Fibroblast of skin of right quadriceps (primary cell): ENCODE results near the gene FNIP1.
"Not testable (repeated sequence)": the region's sequence is repeated elsewhere in the genome, so short reads cannot be mapped to it uniquely, and the experiment has no call there.

Experiments
- DNase-seq: peaks from one replicate; pipeline ENCODE4 v3.0.0-alpha.2; 2013

FNIP1 gene

DNA sequence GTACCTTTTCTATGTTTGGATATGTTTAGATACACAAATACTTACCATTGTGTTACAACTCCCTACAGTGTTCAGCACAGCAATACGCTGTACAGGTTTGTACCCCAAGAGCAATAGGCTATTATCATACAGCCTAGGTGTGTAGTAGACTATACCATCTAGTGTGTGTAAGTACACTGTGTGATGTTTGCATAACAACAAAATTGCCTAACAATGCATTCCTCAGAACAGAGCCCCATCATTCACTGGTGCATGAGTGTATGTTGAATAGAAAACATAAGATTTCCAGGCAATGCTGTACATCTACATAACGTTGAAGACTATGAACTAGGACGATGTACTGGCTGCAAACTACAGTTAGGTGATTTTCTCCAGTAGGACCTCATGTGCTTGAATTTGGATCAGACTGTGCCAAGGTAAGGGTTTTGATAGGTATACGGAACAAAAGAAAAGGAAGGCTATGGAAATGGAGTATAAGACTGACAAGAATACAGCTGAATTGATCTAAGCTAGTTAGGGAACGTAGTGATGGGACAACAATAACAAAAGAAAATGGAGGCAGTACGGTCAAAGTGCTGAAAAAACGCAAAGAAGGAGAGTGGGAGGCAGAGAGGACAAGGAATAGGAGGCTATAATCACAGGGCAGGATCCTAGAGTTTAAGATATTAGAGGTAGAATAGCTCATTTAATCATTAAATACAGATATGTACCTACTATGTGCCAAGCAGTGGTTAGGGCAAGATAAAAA lies 46.9 kb downstream of the FNIP1 start:
- DNase-seq: no peak

DNA sequence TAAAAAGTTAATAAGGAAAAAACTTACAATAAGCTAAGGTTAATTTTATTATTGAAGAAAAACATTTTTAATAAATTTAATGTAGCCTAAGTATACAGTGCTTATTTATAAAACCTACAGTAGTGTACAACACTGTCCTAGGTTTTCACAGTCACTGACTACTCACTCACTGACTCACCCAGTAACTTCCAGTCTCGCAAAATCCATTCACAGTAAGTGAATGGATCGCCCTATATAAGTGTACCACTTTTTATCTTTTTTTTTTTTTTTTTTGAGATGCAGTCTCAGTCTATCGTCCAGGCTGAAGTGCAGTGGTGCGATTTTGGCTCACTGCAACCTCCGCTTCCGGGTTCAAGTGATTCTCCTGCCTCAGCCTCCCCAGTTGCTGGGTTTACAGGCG lies 47.7 kb downstream of the FNIP1 start:
- peak; percentile 28 for DNase-seq

GRCh38 chr5:131747180-131748105 lies 49.4 kb downstream of the FNIP1 start:
- DNase-seq: peak; percentile 21

- DNase-seq: no peak
These were observed 50.4 kb downstream of the FNIP1 start for GRCh38 chr5:131746423-131746822.

GRCh38 chr5:131745703-131746102 lies 51.1 kb downstream of the FNIP1 start:
- no peak for DNase-seq

DNA sequence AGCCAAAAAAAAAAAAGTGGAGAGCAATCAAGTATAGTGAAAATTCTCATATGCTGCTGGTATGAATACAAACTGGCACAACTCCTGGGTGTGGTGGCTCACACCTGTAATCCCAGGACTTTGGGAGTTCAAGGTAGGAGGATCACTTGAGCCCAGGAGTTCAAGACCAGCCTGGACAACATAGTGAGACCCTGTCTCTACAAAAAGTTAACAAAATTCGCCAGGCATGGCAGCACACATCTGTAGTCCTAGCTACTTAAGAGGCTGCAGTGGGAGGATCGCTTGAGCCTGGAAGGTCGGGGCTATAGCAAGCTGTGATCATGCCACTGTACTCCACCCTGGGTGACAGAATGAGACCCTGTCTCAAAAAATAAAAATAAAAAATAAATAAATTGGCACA lies 51.7 kb downstream of the FNIP1 start:
- no peak for DNase-seq

GRCh38 chr5:131740477-131740876 lies 56.3 kb downstream of the FNIP1 start:
- DNase-seq: no peak

DNA sequence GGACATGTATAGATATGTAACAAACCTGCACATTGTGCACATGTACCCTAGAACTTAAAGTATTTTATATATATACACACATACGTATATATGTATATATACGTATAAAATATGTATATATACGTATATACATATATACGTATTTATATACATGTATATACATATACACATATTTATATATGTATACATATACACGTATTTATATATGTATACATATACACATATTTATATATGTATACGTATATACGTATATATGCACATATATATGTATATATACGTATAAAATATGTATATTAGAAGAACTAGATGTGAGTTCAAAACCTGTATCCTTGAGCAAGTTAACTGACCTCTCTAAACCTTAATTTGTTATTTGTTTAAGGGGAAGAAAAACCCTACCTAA lies 61.4 kb downstream of the FNIP1 start:
- no peak for DNase-seq

- DNase-seq: not testable (repeated sequence)
These were observed 61.9 kb downstream of the FNIP1 start for GRCh38 chr5:131734939-131735338.

- not testable (repeated sequence) for DNase-seq
These were observed 67.5 kb downstream of the FNIP1 start for GRCh38 chr5:131729292-131729691.

- not testable (repeated sequence) for DNase-seq
These were observed 72.7 kb downstream of the FNIP1 start for GRCh38 chr5:131724089-131724488.

- DNase-seq: peak; percentile 7
These were observed 76.1 kb downstream of the FNIP1 start for GRCh38 chr5:131720714-131721113.

GRCh38 chr5:131719564-131719963 lies 77.3 kb downstream of the FNIP1 start:
- no peak for DNase-seq

DNA sequence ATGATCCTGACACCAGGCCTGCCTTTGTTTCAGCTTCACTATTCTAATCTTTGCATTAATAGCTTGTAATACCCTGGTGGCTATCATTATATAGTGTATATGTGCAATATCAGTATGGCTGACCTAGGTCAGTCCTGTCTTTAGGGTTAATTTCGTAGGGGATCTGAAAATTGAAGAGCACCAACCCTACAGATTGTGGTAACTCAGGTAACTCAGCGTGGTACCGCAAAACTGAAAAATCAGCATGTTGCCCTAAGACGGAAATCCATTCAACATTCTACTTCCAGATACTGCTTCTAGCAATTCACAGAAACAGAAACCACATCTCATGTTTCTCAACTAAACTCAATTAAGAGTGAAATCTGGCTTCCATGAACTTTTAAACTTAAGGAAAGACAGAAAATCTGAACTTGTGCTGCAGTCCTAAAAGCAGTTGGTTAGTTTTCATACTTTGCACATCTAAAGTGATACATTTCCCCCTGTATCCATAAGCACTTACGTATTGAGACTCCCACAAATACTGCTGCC lies 78.3 kb downstream of the FNIP1 start:
- DNase-seq: no peak

GRCh38 chr5:131717164-131717563 lies 79.7 kb downstream of the FNIP1 start:
- DNase-seq: not testable (repeated sequence)

- DNase-seq: no peak
These were observed 80.2 kb downstream of the FNIP1 start for GRCh38 chr5:131716650-131717049.

GRCh38 chr5:131710391-131710790 lies 86.4 kb downstream of the FNIP1 start:
- DNase-seq: no peak

DNA sequence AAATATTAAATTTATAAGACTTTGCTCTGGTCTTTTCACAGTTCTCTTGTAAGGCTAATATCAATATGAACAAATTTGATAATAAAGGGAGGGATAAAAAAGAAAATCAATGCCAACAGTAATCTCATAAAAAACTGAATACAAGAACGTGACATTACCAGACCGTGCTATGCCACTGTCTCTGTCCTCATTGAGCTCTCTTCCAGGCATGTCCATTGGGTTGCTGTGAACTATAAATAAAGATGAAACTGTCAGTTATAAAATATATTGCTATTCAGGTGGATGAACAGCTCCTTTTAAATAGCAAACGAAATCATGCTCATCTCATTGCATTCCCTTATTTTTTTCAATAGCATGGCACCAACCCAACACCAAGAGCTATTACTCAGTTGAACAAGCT lies 87.8 kb downstream of the FNIP1 start:
- DNase-seq: no peak

DNA sequence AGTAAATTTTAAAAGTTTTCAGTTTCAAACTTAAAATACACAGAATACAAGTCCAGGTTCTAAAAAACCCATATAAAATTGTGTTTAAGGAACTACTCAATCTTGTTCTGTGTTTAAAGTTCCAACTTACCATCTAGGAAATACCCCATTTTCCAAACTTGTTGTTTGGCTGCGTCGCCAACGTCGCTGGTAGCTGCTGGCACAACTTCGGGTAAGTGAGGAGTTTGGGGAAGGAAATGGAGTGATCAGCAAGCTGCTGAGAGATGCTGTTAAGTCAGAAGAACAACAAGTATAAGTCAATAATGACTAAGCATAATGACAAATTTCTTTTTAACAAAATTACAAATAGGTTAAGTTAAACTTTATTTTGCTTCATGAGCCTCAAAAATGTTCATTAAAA lies 90.5 kb downstream of the FNIP1 start:
- DNase-seq: no peak

GRCh38 chr5:131694926-131695325 lies 101.9 kb downstream of the FNIP1 start:
- no peak for DNase-seq

GRCh38 chr5:131693894-131694293 lies 102.9 kb downstream of the FNIP1 start:
- DNase-seq: no peak

GRCh38 chr5:131685516-131686171 lies 111.2 kb downstream of the FNIP1 start:
- DNase-seq: no peak

DNA sequence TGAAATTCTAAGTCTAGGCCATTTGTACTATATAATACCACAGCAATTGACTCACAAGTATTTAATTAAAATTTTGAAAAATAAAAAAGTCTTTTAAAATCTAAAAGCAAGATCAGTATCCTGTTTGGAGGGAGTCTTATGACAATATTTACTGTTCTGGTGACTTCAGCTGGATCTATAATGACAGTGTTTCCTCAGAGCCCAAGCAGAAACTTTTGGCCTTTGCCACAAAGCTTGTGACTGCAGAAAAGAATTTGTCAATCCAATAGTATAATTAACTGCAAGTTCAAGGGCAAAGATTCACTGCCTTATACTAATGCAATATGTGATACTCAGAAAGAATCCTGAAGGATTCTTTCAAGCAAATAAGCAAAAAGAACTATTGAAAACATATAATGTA lies 112.2 kb downstream of the FNIP1 start:
- DNase-seq: no peak
